CD4-positive, alpha-beta T cell (primary cell): ENCODE results near the gene PMF1. TPM values are rescaled to one million over a fixed set of nuclear protein-coding genes. Genes with fewer than 3 reads are reported as not detected.

Experiments
- ATAC-seq: fragments of 200-7000 bp; cut with Tn5 transposase; one replicate; pipeline ENCODE4 v1.10.0; 2022; ENCODE audit warnings: mild to moderate bottlenecking; ENCODE audit not compliant: poor library complexity
- CTCF ChIA-PET: fragments of 350-600 bp; sonication (Branson Sonifier 250); formaldehyde crosslinking; loops from one replicate; lab custom pipeline; 2021; ENCODE audit warnings: antibody characterized with exemption, inconsistent platforms; lab: Charles Lee
- POLR2A ChIA-PET: fragments of 350-600 bp; sonication (Branson Sonifier 250); formaldehyde crosslinking; loops from one replicate; lab custom pipeline; 2021; ENCODE audit warnings: antibody characterized with exemption, inconsistent platforms; lab: Charles Lee
- DNase-seq, 14 experiments: peaks; one replicate each; pipeline ENCODE4 v3.0.0-alpha.2; 2013 to 2020; ENCODE audit warnings: mixed read lengths in 2 of 14
- H3K27ac ChIP-seq, 2 donors: one replicate each; pipeline versions ENCODE4 v1.5.1 to v1.7.0; 2013; ENCODE audit warnings: low read length in 2 of 2, low read depth in 1 of 2, mild to moderate bottlenecking in 1 of 2
- H3K27me3 ChIP-seq, 2 experiments: 1 replicate in 1 of 2; 2 replicates in 1 of 2; pipeline versions ENCODE4 v1.6.1 to v1.7.0; 2013; ENCODE audit warnings: low read length in 2 of 2, control low read depth in 1 of 2, mild to moderate bottlenecking in 1 of 2, moderate library complexity in 1 of 2; ENCODE audit not compliant: insufficient read depth in 2 of 2, control insufficient read depth in 1 of 2
- H3K36me3 ChIP-seq: one replicate; pipeline ENCODE4 v1.6.1; 2013; ENCODE audit warnings: low read length, control low read depth; ENCODE audit not compliant: insufficient read depth
- H3K4me1 ChIP-seq: one replicate; pipeline ENCODE4 v1.6.1; 2013; ENCODE audit warnings: low read length, control low read depth; ENCODE audit not compliant: insufficient read depth
- H3K4me3 ChIP-seq: one replicate; pipeline ENCODE4 v1.5.1; 2013; ENCODE audit warnings: mild to moderate bottlenecking, low read length, moderate library complexity
- H3K9me3 ChIP-seq, 2 experiments: 1 replicate in 1 of 2; 2 replicates in 1 of 2; pipeline versions ENCODE4 v1.6.1 to v1.7.0; 2013; ENCODE audit warnings: low read length in 2 of 2, mild to moderate bottlenecking in 2 of 2, control low read depth in 1 of 2, moderate library complexity in 1 of 2; ENCODE audit not compliant: control insufficient read depth in 1 of 2, insufficient read depth in 1 of 2
- H3K27ac Mint-ChIP-seq: one replicate; pipeline ENCODE4 v1.8.0; 2020; ENCODE audit warnings: mixed read lengths
- H3K27me3 Mint-ChIP-seq: one replicate; pipeline ENCODE4 v1.8.0; 2021; ENCODE audit warnings: mixed read lengths
- H3K36me3 Mint-ChIP-seq: one replicate; pipeline ENCODE4 v1.8.0; 2021; ENCODE audit warnings: low read depth, mixed read lengths
- H3K4me1 Mint-ChIP-seq: one replicate; pipeline ENCODE4 v1.8.0; 2021; ENCODE audit warnings: low read depth, mixed read lengths
- H3K4me3 Mint-ChIP-seq: one replicate; pipeline ENCODE4 v1.8.0; 2020; ENCODE audit warnings: mild to moderate bottlenecking, mixed read lengths
- H3K9me3 Mint-ChIP-seq: one replicate; pipeline ENCODE4 v1.8.0; 2020; ENCODE audit warnings: mixed read lengths
- intact Hi-C, 2 experiments: fragments of 100-400 bp; cut with DNase I in 1 of 2; cut with micrococcal nuclease in 1 of 2; formaldehyde crosslinking; loops; one replicate each; pipeline versions ENCODE4 v1.15.1 to v1.9.0; 2023 to 2025; cut with DNase I, micrococcal nuclease
- total RNA-seq, 174 experiments: library from RNA in 2 of 174; stranded (reverse) in 2 of 174; gene quantifications; one replicate each; pipeline ENCODE4 v1.2.3 and lab custom pipeline; 2021 to 2026
- TF ChIP-seq, protein P1 (sequence below): fragments of 200-600 bp; IDR thresholded peaks from one replicate; pipeline ENCODE4 v1.8.0; 2022; ENCODE audit warnings: antibody characterized with exemption, mild to moderate bottlenecking

PMF1 gene
- total RNA-seq, 2 experiments from 2014 or later, result 58.0 to 61.2 TPM

DNA sequence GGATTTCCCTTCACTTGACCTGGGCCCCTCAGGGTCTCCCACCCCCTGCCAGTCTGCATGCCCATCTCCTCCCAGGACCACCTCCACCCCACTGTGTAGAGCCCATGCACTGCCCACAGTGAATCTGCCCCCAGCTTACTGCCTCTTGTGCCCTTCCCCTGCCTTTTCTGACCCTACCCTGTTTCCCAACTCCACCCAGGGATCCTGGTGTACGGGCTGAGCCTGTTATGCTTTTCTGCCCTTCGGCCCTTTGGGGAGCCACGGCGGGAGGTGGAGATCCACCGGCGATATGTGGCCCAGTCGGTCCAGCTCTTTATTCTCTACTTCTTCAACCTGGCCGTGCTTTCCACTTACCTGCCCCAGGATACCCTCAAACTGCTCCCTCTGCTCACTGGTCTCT lies 73.3 kb downstream of the PMF1 start:
- Histone ChIP-seq H3K27me3 (no peaks in the 10 kb centered on the region), H3K4me1 (peaks cover 30% of the 10 kb centered on the region), H3K36me3 (peaks cover 15% of the 10 kb centered on the region), H3K4me3 (no peak overlapping the region), H3K9me3 (no peaks in the 10 kb centered on the region), H3K27ac (no peak overlapping the region)
- TF ChIP-seq, protein P1, sequence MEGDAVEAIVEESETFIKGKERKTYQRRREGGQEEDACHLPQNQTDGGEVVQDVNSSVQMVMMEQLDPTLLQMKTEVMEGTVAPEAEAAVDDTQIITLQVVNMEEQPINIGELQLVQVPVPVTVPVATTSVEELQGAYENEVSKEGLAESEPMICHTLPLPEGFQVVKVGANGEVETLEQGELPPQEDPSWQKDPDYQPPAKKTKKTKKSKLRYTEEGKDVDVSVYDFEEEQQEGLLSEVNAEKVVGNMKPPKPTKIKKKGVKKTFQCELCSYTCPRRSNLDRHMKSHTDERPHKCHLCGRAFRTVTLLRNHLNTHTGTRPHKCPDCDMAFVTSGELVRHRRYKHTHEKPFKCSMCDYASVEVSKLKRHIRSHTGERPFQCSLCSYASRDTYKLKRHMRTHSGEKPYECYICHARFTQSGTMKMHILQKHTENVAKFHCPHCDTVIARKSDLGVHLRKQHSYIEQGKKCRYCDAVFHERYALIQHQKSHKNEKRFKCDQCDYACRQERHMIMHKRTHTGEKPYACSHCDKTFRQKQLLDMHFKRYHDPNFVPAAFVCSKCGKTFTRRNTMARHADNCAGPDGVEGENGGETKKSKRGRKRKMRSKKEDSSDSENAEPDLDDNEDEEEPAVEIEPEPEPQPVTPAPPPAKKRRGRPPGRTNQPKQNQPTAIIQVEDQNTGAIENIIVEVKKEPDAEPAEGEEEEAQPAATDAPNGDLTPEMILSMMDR, result no peak
- intact Hi-C loops, result no loop called here
- H3K36me3 Mint-ChIP-seq, result peaks cover 30% of the 10 kb centered on the region
- H3K27ac Mint-ChIP-seq, result no peak overlapping the region
- ChIA-PET CTCF (interaction anchor here (0.6 kb wide), 1 partner anchor 9 kb away, joined by 4 read pairs; no protein-coding TSS in a partner anchor), POLR2A (no interaction called here)
- no peaks in the 10 kb centered on the region for H3K9me3 Mint-ChIP-seq
- peak overlapping the region; percentile 38 for H3K4me3 Mint-ChIP-seq
- no peak for DNase-seq
- no peak for ATAC-seq
- no peaks in the 10 kb centered on the region for H3K27me3 Mint-ChIP-seq
- peaks cover 31% of the 10 kb centered on the region for H3K4me1 Mint-ChIP-seq

Other genes with a start within 250 kb of the PMF1 start
- 10 to 100 TPM; 54.8 to 62.4 TPM for gene ARHGEF2, start 234.5 kb upstream of the PMF1 start, total RNA-seq
- gene SSR2, start 192.1 kb upstream of the PMF1 start, total RNA-seq, result 100 to 1,000 TPM; 223 to 225 TPM
- gene UBQLN4, start 159.2 kb upstream of the PMF1 start, total RNA-seq, result 10 to 100 TPM; 10.6 to 11.9 TPM
- gene LAMTOR2, start 158.2 kb upstream of the PMF1 start, total RNA-seq, result 1 to 10 TPM; 7.0 to 8.7 TPM
- gene RAB25, start 151.8 kb upstream of the PMF1 start, total RNA-seq, result 1 to 10 TPM in 1 of 2 experiments, under 1 TPM in 1; 0.58 to 1.3 TPM
- gene MEX3A, start 130.5 kb upstream of the PMF1 start, total RNA-seq, result under 1 TPM; 0.27 to 0.36 TPM
- 100 to 1,000 TPM; 435 to 455 TPM for gene LMNA, start 98.3 kb upstream of the PMF1 start, total RNA-seq
- gene SEMA4A, start 59.4 kb upstream of the PMF1 start, total RNA-seq, result 10 to 100 TPM in 1 of 2 experiments, 1 to 10 TPM in 1; 9.4 to 10.1 TPM
- 10 to 100 TPM; 11.6 to 13.0 TPM for gene SLC25A44, start 18.9 kb upstream of the PMF1 start, total RNA-seq
- gene BGLAP, start 29.2 kb downstream of the PMF1 start, total RNA-seq, result 1 to 10 TPM; 1.9 to 2.6 TPM
- gene PAQR6, start 35.0 kb downstream of the PMF1 start, total RNA-seq, result 1 to 10 TPM; 3.4 to 3.6 TPM
- gene SMG5, start 69.8 kb downstream of the PMF1 start, total RNA-seq, result 10 to 100 TPM; 51.6 to 56.1 TPM
- gene TMEM79, start 71.3 kb downstream of the PMF1 start, total RNA-seq, result 1 to 10 TPM; 1.0 to 1.7 TPM
- 10 to 100 TPM; 12.3 to 16.1 TPM for gene GLMP, start 82.7 kb downstream of the PMF1 start, total RNA-seq
- not detected for gene VHLL, start 86.3 kb downstream of the PMF1 start, total RNA-seq
- 10 to 100 TPM; 49.6 to 50.2 TPM for gene CCT3, start 125.3 kb downstream of the PMF1 start, total RNA-seq
- not detected for gene TSACC, start 125.5 kb downstream of the PMF1 start, total RNA-seq
- gene RHBG, start 156.2 kb downstream of the PMF1 start, total RNA-seq, result not detected